H9 (cell line): ENCODE data around the gene BSN. TPM values are rescaled to one million over a fixed set of nuclear protein-coding genes. Genes with fewer than 3 reads are reported as not detected.

Experiments
- DNase-seq: peaks from one replicate; pipeline ENCODE4 v3.0.0-alpha.2; 2017
- H2AFZ ChIP-seq: one replicate; pipeline ENCODE4 v1.6.1; 2013; ENCODE audit warnings: mild to moderate bottlenecking, low read length, control low read depth, moderate library complexity
- H2AK5ac ChIP-seq: 2 replicates; pipeline ENCODE4 v1.6.1; 2013; ENCODE audit warnings: low read length, control low read depth, mixed read lengths; ENCODE audit not compliant: insufficient read length
- H2BK120ac ChIP-seq: one replicate; pipeline ENCODE4 v1.6.1; 2013; ENCODE audit warnings: low read depth, mild to moderate bottlenecking, low read length, control low read depth, inconsistent platforms; ENCODE audit not compliant: poor library complexity, severe bottlenecking
- H2BK12ac ChIP-seq: 2 replicates; pipeline ENCODE4 v1.6.1; 2013; ENCODE audit warnings: low read length, control low read depth, mixed read lengths, low read depth; ENCODE audit not compliant: insufficient read length
- H2BK15ac ChIP-seq: 2 replicates; pipeline ENCODE4 v1.6.1; 2013; ENCODE audit warnings: low read depth, low read length, control low read depth
- H2BK20ac ChIP-seq: one replicate; pipeline ENCODE4 v1.6.1; 2013; ENCODE audit warnings: low read depth, mild to moderate bottlenecking, low read length, control low read depth, inconsistent platforms; ENCODE audit not compliant: poor library complexity, severe bottlenecking
- H2BK5ac ChIP-seq: 2 replicates; pipeline ENCODE4 v1.6.1; 2013; ENCODE audit warnings: low read length, control low read depth, mixed read lengths; ENCODE audit not compliant: insufficient read length
- H3K14ac ChIP-seq: 2 replicates; pipeline ENCODE4 v1.6.1; 2013; ENCODE audit warnings: low read length, control low read depth; ENCODE audit not compliant: insufficient read depth
- H3K18ac ChIP-seq: 2 replicates; pipeline ENCODE4 v1.6.1; 2013; ENCODE audit warnings: low read depth, mild to moderate bottlenecking, mixed read lengths, low read length, control low read depth; ENCODE audit not compliant: insufficient read length
- H3K23ac ChIP-seq: 2 replicates; pipeline ENCODE4 v1.6.1; 2013; ENCODE audit warnings: low read length, control low read depth, mixed read lengths, low read depth; ENCODE audit not compliant: insufficient read length
- H3K23me2 ChIP-seq: 2 replicates; pipeline ENCODE4 v1.6.1; 2013; ENCODE audit warnings: low read depth, mild to moderate bottlenecking, mixed read lengths, low read length, control low read depth; ENCODE audit not compliant: insufficient read length, poor library complexity, severe bottlenecking
- H3K27ac ChIP-seq: 2 replicates; pipeline ENCODE4 v1.5.1; 2013; ENCODE audit warnings: low read length, control low read depth, mixed read lengths, low read depth; ENCODE audit not compliant: insufficient read length
- H3K27me3 ChIP-seq: 2 replicates; pipeline ENCODE4 v1.6.1; 2013; ENCODE audit warnings: low read length, control low read depth, inconsistent platforms; ENCODE audit not compliant: insufficient read depth
- H3K4ac ChIP-seq: 2 replicates; pipeline ENCODE4 v1.6.1; 2013; ENCODE audit warnings: low read depth, mild to moderate bottlenecking, control low read depth, inconsistent platforms, low read length, moderate library complexity
- H3K4me1 ChIP-seq: 2 replicates; pipeline ENCODE4 v1.6.1; 2013; ENCODE audit warnings: low read length, control low read depth, inconsistent platforms; ENCODE audit not compliant: insufficient read depth
- H3K4me2 ChIP-seq: 2 replicates; pipeline ENCODE4 v1.6.1; 2013; ENCODE audit warnings: low read length, control low read depth, mixed read lengths; ENCODE audit not compliant: insufficient read length, insufficient read depth
- H3K56ac ChIP-seq: 2 replicates; pipeline ENCODE4 v1.6.1; 2013; ENCODE audit warnings: low read depth, mild to moderate bottlenecking, mixed read lengths, low read length, control low read depth; ENCODE audit not compliant: insufficient read length
- H3K79me1 ChIP-seq: 2 replicates; pipeline ENCODE4 v1.6.1; 2013; ENCODE audit warnings: low read depth, mild to moderate bottlenecking, moderate library complexity, low read length, control low read depth, inconsistent platforms; ENCODE audit not compliant: insufficient read depth, poor library complexity, severe bottlenecking
- H3K79me2 ChIP-seq: 2 replicates; pipeline ENCODE4 v1.6.1; 2013; ENCODE audit warnings: low read length, control low read depth, inconsistent platforms; ENCODE audit not compliant: insufficient read depth
- H3K9ac ChIP-seq: 2 replicates; pipeline ENCODE4 v1.6.1; 2013; ENCODE audit warnings: low read length, control low read depth, mixed read lengths; ENCODE audit not compliant: insufficient read length; ENCODE audit errors: extremely low read depth
- H3K9me3 ChIP-seq: one replicate; pipeline ENCODE4 v1.6.1; 2013; ENCODE audit warnings: low read depth, low read length, inconsistent platforms; ENCODE audit not compliant: control insufficient read depth
- H3T11ph ChIP-seq: one replicate; pipeline ENCODE4 v1.6.1; 2013; ENCODE audit warnings: mild to moderate bottlenecking, low read length, control low read depth, inconsistent platforms
- H4K20me1 ChIP-seq: one replicate; pipeline ENCODE4 v1.6.1; 2013; ENCODE audit not compliant: control insufficient read depth, insufficient read length, insufficient read depth
- H4K5ac ChIP-seq: 2 replicates; pipeline ENCODE4 v1.6.1; 2013; ENCODE audit warnings: low read depth, mild to moderate bottlenecking, mixed read lengths, low read length, control low read depth; ENCODE audit not compliant: insufficient read length
- H4K8ac ChIP-seq: replicated peaks from 2 replicates; pipeline ENCODE4 v1.6.1; 2013; ENCODE audit warnings: low read length, control low read depth, mixed read lengths, low read depth; ENCODE audit not compliant: insufficient read length
- H4K91ac ChIP-seq: 2 replicates; pipeline ENCODE4 v1.6.1; 2013; ENCODE audit warnings: low read depth, mild to moderate bottlenecking, moderate library complexity, mixed read lengths, low read length, control low read depth; ENCODE audit not compliant: insufficient read length
- H3K27ac Mint-ChIP-seq, 3 experiments: 2 replicates in 2 of 3; 3 replicates in 1 of 3; pipeline ENCODE4 v1.8.0; 2020 to 2021; ENCODE audit warnings: mixed read lengths in 3 of 3, mild to moderate bottlenecking in 1 of 3, moderate library complexity in 1 of 3
- H3K27me3 Mint-ChIP-seq: 2 replicates; pipeline ENCODE4 v1.8.0; 2021; ENCODE audit warnings: low read depth, mild to moderate bottlenecking, moderate library complexity, mixed read lengths
- H3K36me3 Mint-ChIP-seq, 3 experiments: 2 replicates in 2 of 3; 3 replicates in 1 of 3; pipeline ENCODE4 v1.8.0; 2020 to 2021; ENCODE audit warnings: low read depth in 3 of 3, mixed read lengths in 3 of 3; ENCODE audit not compliant: insufficient read depth in 1 of 3
- H3K4me1 Mint-ChIP-seq, 2 experiments: 2 replicates each; pipeline ENCODE4 v1.8.0; 2020; ENCODE audit warnings: mixed read lengths in 2 of 2
- H3K4me3 Mint-ChIP-seq, 2 experiments: 2 replicates in 1 of 2; 3 replicates in 1 of 2; pipeline ENCODE4 v1.8.0; 2020 to 2021; ENCODE audit warnings: mild to moderate bottlenecking in 2 of 2, mixed read lengths in 2 of 2, moderate library complexity in 1 of 2
- H3K9me3 Mint-ChIP-seq, 2 experiments: 2 replicates in 1 of 2; 3 replicates in 1 of 2; pipeline ENCODE4 v1.8.0; 2020; ENCODE audit warnings: mild to moderate bottlenecking in 2 of 2, mixed read lengths in 2 of 2, moderate library complexity in 1 of 2
- CTCF ChIP-seq: fragments of 200-600 bp; sonication (generic); conservative IDR thresholded peaks from 3 replicates; pipeline ENCODE4 v1.8.0; 2021; ENCODE audit warnings: antibody characterized with exemption, mild to moderate bottlenecking
- WGBS: extraction: QIAGEN DNeasy Blood & Tissue Kit; methylation state at CpG from one replicate; pipeline ENCODE4 v1.1.7; 2013; ENCODE audit warnings: missing lambda C conversion rate, low lambda C conversion rate, mixed read lengths; ENCODE audit not compliant: insufficient read length; ENCODE audit errors: extremely low coverage; 5-methylcytosine and 5-hydroxymethylcytosine counted together
- total RNA-seq: library from RNA; stranded (reverse); gene quantifications from 2 replicates; pipeline ENCODE4 v1.2.1, GENCODE V29; 2021

BSN gene
- total RNA-seq, 1 experiment from 2014 or later, result 2.4 TPM

- TF ChIP-seq CTCF, result no peak
- Histone ChIP-seq H2BK5ac (no peak overlapping the region), H3K27me3 (no peaks in the 10 kb centered on the region), H2BK120ac (no peak overlapping the region), H3K4ac (no peak overlapping the region), H3K79me1 (no peaks in the 10 kb centered on the region), H4K91ac (no peak overlapping the region), H3K9me3 (no peaks in the 10 kb centered on the region), H3K23me2 (no peaks in the 10 kb centered on the region), H3K14ac (no peak overlapping the region), H4K5ac (no peak overlapping the region), H3K18ac (no peak overlapping the region), H3K4me2 (no peak overlapping the region), H3K23ac (no peak overlapping the region), H3K79me2 (no peaks in the 10 kb centered on the region), H3K4me1 (no peaks in the 10 kb centered on the region), H4K20me1 (no peaks in the 10 kb centered on the region), H3K56ac (no peak overlapping the region), H2AFZ (no peak overlapping the region), H2AK5ac (no peak overlapping the region), H2BK12ac (no peak overlapping the region), H3T11ph (no peak overlapping the region), H2BK20ac (no peak overlapping the region), H2BK15ac (no peak overlapping the region), H4K8ac (no peak overlapping the region), H3K9ac (no peak overlapping the region), H3K27ac (no peak overlapping the region)
- H3K9me3 Mint-ChIP-seq, result no peaks in the 10 kb centered on the region
- no peaks in the 10 kb centered on the region for H3K4me1 Mint-ChIP-seq
- no CpG with 5 or more reads among the region's 36 CpGs for WGBS
- H3K4me3 Mint-ChIP-seq, result no peak overlapping the region
- H3K36me3 Mint-ChIP-seq, result no peaks in the 10 kb centered on the region
- DNase-seq, result no peak
- H3K27ac Mint-ChIP-seq, result peak overlapping the region in 2 of 3 experiments; percentile 28 to 36; a peak in 1 of 7 replicates
- no peaks in the 10 kb centered on the region for H3K27me3 Mint-ChIP-seq
Observed at GRCh38 chr3:49657208-49657915, 103.1 kb downstream of the BSN start.
